A549 treated with DMSO at 1 μM for 4 hours (cell line): Measurements from ENCODE around the gene RPRD2. TPM values are rescaled to one million over a fixed set of nuclear protein-coding genes. Genes with fewer than 3 reads are reported as not detected.

Experiments used
- total RNA-seq: library from RNA; stranded (reverse); fragments of 200-300 nt; extraction: Qiagen RNA extraction; gene quantifications from 5 replicates; pipeline ENCODE4 v1.2.3, GENCODE V29; 2022; ENCODE audit warnings: low read depth

RPRD2 gene
- 14.1 to 17.5 TPM (median 16.5 TPM) in 5 replicates for total RNA-seq

DNA sequence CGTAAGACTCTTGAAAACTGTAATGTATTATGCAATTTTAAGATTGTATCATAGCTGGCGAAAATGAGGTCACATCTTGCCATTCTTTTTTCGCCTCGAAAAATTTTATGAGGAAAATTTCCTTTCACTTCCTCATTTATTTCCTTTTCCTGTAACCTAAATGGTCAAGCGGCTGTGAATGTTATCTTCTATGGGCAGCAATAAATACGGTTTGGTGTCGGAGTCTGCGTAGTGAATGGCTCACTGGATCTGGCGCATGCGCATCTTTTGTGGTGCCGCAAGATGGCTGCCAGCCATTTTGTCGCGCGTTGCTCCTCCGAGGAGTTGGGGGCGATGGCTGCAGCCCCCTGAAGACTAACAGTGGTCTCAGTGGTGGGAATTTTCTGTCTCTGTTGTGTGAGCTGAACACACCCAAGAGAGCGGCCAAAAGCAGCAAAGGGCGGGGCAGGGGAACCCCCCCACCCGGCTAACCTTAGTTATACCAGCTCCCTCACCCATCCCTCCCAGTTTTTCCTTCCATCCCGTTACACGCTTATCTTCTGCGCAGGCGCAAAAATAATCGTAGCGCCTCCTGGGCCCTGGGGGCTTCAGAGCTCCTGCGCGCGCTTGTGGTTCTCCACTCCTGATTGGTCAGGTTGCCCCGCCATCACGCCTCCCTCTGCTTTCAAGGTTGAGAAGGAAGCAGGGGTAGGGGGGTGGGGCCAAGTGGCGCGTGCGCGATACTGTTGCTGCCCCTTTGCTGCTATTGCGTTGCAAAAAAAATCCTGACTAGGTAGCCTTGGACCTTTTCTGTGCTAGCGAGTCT is at the start of gene RPRD2:
Gene RPRD2 (plus strand): TSS at position 722 of the 805 bp plus-strand sequence. CDS start 568 bp downstream, outside the sequence.

DNA sequence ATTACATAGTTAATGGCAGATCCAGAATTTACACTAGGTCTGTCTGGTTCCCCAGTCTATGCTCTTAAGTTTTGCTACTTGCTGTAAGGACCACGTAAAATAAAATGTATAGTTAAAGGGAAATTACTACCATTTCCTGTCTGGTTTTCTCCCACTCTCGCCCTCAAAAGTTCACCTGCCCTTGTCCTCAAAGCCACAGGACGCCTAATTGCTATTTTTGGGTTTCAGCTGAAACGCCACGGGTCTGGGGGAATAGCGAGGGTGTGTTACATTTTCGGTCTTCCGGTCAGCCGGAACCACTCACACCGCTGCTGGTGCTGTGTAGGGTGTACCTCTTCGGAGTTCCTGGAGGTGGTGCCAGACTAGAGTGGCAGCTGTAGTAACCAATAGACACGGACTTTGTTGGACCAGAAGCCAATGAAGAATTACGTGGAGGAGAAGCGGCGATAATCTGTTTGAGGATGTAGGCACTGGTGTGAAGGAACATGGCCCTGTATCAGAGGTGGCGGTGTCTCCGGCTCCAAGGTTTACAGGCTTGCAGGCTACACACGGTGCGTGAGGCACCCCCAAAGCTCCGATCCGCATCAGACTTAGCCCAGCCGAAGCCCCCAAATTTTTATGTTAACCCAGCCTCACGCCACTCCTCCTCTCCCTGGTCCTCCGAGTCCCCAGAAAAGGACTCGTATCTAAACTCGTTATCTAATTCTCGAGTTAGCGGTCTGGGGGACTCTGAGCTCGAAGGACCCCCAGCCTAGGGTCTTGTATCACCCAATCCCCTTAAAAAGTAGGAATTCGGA is 123.2 kb downstream of the RPRD2 start, which contains the start of gene TARS2:
Gene TARS2 (plus strand): TSS at position 454 of the 797 bp plus-strand sequence. CDS start 32 bp downstream, at position 486.

DNA sequence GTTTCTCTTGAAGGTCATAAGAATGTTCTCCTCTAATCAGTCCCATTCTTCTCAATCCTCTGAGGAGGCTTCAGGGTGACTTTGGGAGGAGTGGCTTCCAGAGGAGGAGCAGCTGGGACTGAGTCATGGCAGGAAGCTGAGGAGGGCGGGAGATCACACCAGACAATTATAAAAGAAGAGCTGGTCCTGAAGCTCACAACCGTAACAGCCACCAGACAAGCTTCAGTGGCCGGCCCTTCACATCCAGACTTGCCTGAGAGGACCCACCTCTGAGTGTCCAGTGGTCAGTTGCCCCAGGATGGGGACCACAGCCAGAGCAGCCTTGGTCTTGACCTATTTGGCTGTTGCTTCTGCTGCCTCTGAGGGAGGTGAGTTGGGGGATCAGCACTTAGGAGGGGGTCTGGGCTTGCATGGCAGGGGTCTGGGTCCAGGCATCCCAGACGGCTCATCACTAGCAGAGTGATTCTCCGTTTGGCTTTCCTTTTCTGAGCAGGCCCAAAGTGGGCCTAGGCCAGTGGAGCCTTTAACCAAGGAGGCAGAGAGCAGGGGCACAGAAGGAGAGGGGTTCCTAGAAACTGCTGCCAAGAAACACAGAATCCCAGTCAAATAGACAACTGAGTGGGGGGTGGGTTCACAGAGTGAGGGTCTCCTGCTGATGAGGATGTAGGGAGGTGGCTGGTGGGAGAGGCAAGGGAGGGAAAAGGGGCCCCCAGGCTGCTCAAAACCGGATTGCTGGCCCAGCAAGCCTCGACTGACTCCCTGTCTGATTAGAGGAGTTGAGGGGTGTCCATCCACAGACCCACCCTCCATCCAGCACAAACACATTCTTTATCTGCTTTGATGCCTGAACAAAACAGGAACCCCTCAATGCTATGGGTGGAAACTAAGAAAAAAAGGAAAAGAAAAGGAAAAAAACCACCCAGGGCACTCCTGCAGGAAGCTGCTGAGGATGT is 144.2 kb downstream of the RPRD2 start, which contains the start of gene ECM1:
Gene ECM1 (plus strand): TSS at position 198 of the 953 bp plus-strand sequence. CDS start 101 bp downstream, at position 299.

DNA sequence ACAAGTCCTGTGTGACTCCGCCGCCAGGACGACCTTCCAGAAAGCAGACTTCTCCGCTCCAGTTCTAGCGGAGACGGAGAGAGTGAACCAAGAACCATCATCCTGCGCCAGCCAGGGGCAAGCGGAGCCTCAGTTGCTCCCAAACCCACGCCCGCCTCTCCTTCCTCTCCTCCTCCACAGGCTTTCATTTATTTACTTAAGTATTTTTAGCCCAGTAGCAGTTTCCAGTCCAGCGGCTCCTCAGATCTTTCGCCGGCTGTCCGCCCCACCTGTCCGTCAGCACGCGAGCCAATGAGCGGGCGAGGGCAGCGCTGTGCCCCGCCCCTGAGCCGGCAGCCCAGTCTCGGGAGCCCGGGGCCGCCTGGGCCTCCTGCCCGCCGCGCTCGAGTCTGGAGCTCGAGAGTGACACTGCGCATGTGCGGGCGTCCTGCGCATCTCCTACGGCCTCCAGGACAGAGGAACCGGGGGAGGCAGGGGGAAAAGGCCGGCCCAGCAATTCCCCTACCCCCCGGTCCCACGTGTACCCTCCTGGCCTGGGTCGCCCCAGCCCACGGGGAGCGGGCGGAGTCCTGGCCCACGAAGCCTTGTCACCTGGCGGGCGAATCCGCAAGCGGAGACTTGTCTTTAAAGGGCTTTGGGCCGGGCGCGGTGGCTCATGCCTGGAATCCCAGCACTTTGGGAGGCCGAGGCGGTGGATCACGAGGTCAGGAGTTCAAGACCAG is 151.5 kb downstream of the RPRD2 start, which contains the start of gene FALEC:
Gene FALEC (plus strand): TSS at position 425 of the 722 bp plus-strand sequence.

Other genes with a start within 250 kb of the RPRD2 start
- gene PLEKHO1, start 214.2 kb upstream of the RPRD2 start, total RNA-seq = 8.8 to 10.2 TPM (median 9.8 TPM) in 5 replicates
- 41.5 to 53.7 TPM (median 50.5 TPM) in 5 replicates for gene ANP32E, start 128.0 kb upstream of the RPRD2 start, total RNA-seq
- gene CA14, start 106.4 kb upstream of the RPRD2 start, total RNA-seq = not detected in 5 replicates
- 129 to 138 TPM (median 132 TPM) in 5 replicates for gene APH1A, start 95.1 kb upstream of the RPRD2 start, total RNA-seq
- gene C1orf54, start 91.4 kb upstream of the RPRD2 start, total RNA-seq = 0.18 to 0.44 TPM (median 0.25 TPM) in 4 of 5 replicates, not detected in the other
- gene CIART, start 81.6 kb upstream of the RPRD2 start, total RNA-seq = 0.30 to 0.55 TPM (median 0.53 TPM) in 5 replicates
- gene MRPS21, start 70.3 kb upstream of the RPRD2 start, total RNA-seq = 79.5 to 91.7 TPM (median 80.4 TPM) in 5 replicates
- gene PRPF3, start 42.6 kb upstream of the RPRD2 start, total RNA-seq = 50.2 to 63.2 TPM (median 58.2 TPM) in 5 replicates
- gene TARS2, start 123.3 kb downstream of the RPRD2 start, total RNA-seq = 20.7 to 24.4 TPM (median 22.6 TPM) in 5 replicates
- 2.1 to 2.7 TPM (median 2.3 TPM) in 5 replicates for gene ECM1, start 144.0 kb downstream of the RPRD2 start, total RNA-seq
- gene FALEC, start 151.6 kb downstream of the RPRD2 start, total RNA-seq = 0.17 to 0.33 TPM in 2 of 5 replicates, not detected in the others
- 2.0 to 3.5 TPM (median 2.9 TPM) in 5 replicates for gene ADAMTSL4, start 185.3 kb downstream of the RPRD2 start, total RNA-seq
- gene MCL1, start 215.5 kb downstream of the RPRD2 start, total RNA-seq = 122 to 164 TPM (median 139 TPM) in 5 replicates